KG1 (cell line): ENCODE measurements around the gene AK1.
A peak's percentile ranks its signal among the peaks of the same experiment; 100 is the strongest.

ENCODE experiments used
- DNase-seq: peaks from one replicate; lab custom pipeline; 2025; lab: John Stamatoyannopoulos, UW

AK1 gene

GRCh38 chr9:127877566-127877998 is at the start of gene AK1:
Gene AK1 (minus strand): TSS chr9:127877675. CDS start chr9:127874617, 3,058 bp downstream.
- no peak for DNase-seq

GRCh38 chr9:127926906-127927200 is 49.4 kb upstream of the AK1 start:
- DNase-seq, result no peak

GRCh38 chr9:127925959-127926905 is 48.8 kb upstream of the AK1 start:
- no peak for DNase-seq

- DNase-seq, result no peak
Observed at GRCh38 chr9:127924736-127925444, 47.4 kb upstream of the AK1 start.

- DNase-seq, result no peak
Observed at GRCh38 chr9:127923771-127924170, 46.3 kb upstream of the AK1 start.

GRCh38 chr9:127923046-127923445 is 45.6 kb upstream of the AK1 start:
- DNase-seq, result no peak

GRCh38 chr9:127921557-127922120 is 44.2 kb upstream of the AK1 start:
- peak; percentile 25 for DNase-seq

- no peak for DNase-seq
Observed at GRCh38 chr9:127920794-127921193, 43.3 kb upstream of the AK1 start.

- DNase-seq, result no peak
Observed at GRCh38 chr9:127919253-127919815, 41.9 kb upstream of the AK1 start.

- no peak for DNase-seq
Observed at GRCh38 chr9:127918183-127919107, 41.0 kb upstream of the AK1 start.

GRCh38 chr9:127917603-127918002 is 40.1 kb upstream of the AK1 start:
- DNase-seq, result no peak

GRCh38 chr9:127916720-127917581 is 39.5 kb upstream of the AK1 start, which contains the start of gene ST6GALNAC4:
Gene ST6GALNAC4 (minus strand): TSS chr9:127917041. CDS start chr9:127916419, 622 bp downstream.
- DNase-seq, result peak; percentile 65

- DNase-seq, result no peak
Observed at GRCh38 chr9:127915801-127916719, 38.6 kb upstream of the AK1 start.

GRCh38 chr9:127915325-127915752 is 37.9 kb upstream of the AK1 start:
- DNase-seq, result no peak

- DNase-seq, result no peak
Observed at GRCh38 chr9:127913682-127914081, 36.2 kb upstream of the AK1 start.

GRCh38 chr9:127912882-127913281 is 35.4 kb upstream of the AK1 start:
- DNase-seq, result no peak

GRCh38 chr9:127912296-127912695 is 34.8 kb upstream of the AK1 start:
- DNase-seq, result no peak

- DNase-seq, result no peak
Observed at GRCh38 chr9:127910613-127911205, 33.2 kb upstream of the AK1 start.

- no peak for DNase-seq
Observed at GRCh38 chr9:127909839-127910273, 32.4 kb upstream of the AK1 start.
